HL-60 (cell line): ENCODE data around the gene AGR3.

ENCODE experiments used
- CTCF ChIP-seq: IDR thresholded peaks from one replicate; pipeline ENCODE4 v1.5.1; 2011; ENCODE audit warnings: low read length, control low read depth, inconsistent platforms; ENCODE audit not compliant: insufficient read depth
- GABPA ChIP-seq: IDR thresholded peaks from 2 replicates; pipeline ENCODE4 v1.6.1; 2012; ENCODE audit warnings: low read depth
- POLR2AphosphoS5 ChIP-seq: IDR thresholded peaks from 2 replicates; pipeline ENCODE4 v1.6.1; 2012; ENCODE audit warnings: low read depth

GRCh38 chr7:16846601-16847165 lies 35.1 kb downstream of the AGR3 start:
- no peak for TF ChIP-seq CTCF
- TF ChIP-seq POLR2AphosphoS5: no peak
- no peak for TF ChIP-seq GABPA
